PFSK-1 (cell line): ENCODE results near the gene MT1M.

Experiments
- FOXP2 ChIP-seq: optimal IDR thresholded peaks from 2 replicates; pipeline ENCODE3; 2011; ENCODE audit warnings: borderline replicate concordance, control low read depth, inconsistent platforms; ENCODE audit not compliant: insufficient read depth; ENCODE audit errors: extremely low read length, extremely low read depth
- POLR2AphosphoS5 ChIP-seq: IDR thresholded peaks from 2 replicates; pipeline ENCODE4 v1.6.1; 2012; ENCODE audit warnings: low read depth, mild to moderate bottlenecking, control low read depth, low read length, moderate library complexity
- SIN3A ChIP-seq: IDR thresholded peaks from 2 replicates; pipeline ENCODE4 v1.6.1; 2012; ENCODE audit warnings: mild to moderate bottlenecking, low read length, moderate library complexity, borderline replicate concordance; ENCODE audit not compliant: insufficient read depth
- TAF1 ChIP-seq: IDR thresholded peaks from 2 replicates; pipeline ENCODE4 v1.6.1; 2012; ENCODE audit warnings: low read length, control low read depth, borderline replicate concordance; ENCODE audit not compliant: insufficient read depth
- TF ChIP-seq, protein P1 (sequence below), 2 experiments: IDR thresholded peaks; 2 replicates each; pipeline versions ENCODE4 v1.6.1 to v1.8.0; 2011 to 2012; ENCODE audit warnings: low read depth in 2 of 2, low read length in 2 of 2, control low read depth in 1 of 2, inconsistent platforms in 1 of 2, mild to moderate bottlenecking in 1 of 2, moderate library complexity in 1 of 2; ENCODE audit not compliant: insufficient read depth in 1 of 2

DNA sequence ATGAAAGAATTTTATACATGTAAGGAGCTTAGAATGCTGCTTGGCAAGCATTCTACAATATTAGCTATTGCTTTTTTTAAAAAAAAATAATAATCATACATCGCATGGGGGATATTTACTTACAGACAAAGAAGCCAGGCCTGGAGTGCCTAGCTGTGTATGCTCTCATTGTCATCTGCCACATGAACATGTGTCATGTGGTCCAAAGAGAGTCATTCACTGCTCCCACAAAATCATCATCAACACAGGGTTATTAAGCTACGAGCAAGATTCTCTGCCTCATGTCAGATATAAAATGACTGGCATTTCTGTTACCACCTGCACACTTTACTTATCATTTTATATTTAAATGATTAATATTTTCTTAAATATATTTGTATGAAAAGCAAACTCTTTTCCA is 8.8 kb upstream of the MT1M start:
- TF ChIP-seq POLR2AphosphoS5 (no peak), TAF1 (no peak), SIN3A (no peak), FOXP2 (no peak)
- TF ChIP-seq, protein P1, sequence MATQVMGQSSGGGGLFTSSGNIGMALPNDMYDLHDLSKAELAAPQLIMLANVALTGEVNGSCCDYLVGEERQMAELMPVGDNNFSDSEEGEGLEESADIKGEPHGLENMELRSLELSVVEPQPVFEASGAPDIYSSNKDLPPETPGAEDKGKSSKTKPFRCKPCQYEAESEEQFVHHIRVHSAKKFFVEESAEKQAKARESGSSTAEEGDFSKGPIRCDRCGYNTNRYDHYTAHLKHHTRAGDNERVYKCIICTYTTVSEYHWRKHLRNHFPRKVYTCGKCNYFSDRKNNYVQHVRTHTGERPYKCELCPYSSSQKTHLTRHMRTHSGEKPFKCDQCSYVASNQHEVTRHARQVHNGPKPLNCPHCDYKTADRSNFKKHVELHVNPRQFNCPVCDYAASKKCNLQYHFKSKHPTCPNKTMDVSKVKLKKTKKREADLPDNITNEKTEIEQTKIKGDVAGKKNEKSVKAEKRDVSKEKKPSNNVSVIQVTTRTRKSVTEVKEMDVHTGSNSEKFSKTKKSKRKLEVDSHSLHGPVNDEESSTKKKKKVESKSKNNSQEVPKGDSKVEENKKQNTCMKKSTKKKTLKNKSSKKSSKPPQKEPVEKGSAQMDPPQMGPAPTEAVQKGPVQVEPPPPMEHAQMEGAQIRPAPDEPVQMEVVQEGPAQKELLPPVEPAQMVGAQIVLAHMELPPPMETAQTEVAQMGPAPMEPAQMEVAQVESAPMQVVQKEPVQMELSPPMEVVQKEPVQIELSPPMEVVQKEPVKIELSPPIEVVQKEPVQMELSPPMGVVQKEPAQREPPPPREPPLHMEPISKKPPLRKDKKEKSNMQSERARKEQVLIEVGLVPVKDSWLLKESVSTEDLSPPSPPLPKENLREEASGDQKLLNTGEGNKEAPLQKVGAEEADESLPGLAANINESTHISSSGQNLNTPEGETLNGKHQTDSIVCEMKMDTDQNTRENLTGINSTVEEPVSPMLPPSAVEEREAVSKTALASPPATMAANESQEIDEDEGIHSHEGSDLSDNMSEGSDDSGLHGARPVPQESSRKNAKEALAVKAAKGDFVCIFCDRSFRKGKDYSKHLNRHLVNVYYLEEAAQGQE (IDR thresholded peaks at IDR 0.05; ENCODE audit: insufficient read depth in 1 of 2, low read depth in 2 of 2, low read length in 2 of 2) = no peak
